A673 (cell line): ENCODE measurements around the gene ANAPC16. TPM values are rescaled to one million over a fixed set of nuclear protein-coding genes. Genes with fewer than 3 reads are reported as not detected.
A peak's percentile ranks its signal among the peaks of the same experiment; 100 is the strongest.
"Not testable (repeated sequence)": the region's sequence is repeated elsewhere in the genome, so short reads cannot be mapped to it uniquely, and the experiment has no call there.

Experiments
- BruUV-seq: library from RNA; stranded (reverse); fragments of 400-500 nt; replicated peaks from 2 replicates; lab custom pipeline; 2021; lab: Mats Ljungman, UMichigan
- CTCF ChIA-PET: fragments of 300-600 bp; sonication (Branson Sonifier 250); formaldehyde crosslinking; loops from one replicate; lab custom pipeline; 2022; ENCODE audit warnings: antibody characterized with exemption; lab: Charles Lee
- POLR2A ChIA-PET: fragments of 300-600 bp; sonication (Branson Sonifier 250); formaldehyde crosslinking; loops from one replicate; lab custom pipeline; 2022; ENCODE audit warnings: antibody characterized with exemption; ENCODE audit not compliant: low non-redundant PET; lab: Charles Lee
- DNase-seq: peaks from one replicate; pipeline ENCODE4 v3.0.0-alpha.2; 2015; ENCODE audit warnings: low spot score
- H3K27ac ChIP-seq: fragments of 200-600 bp; sonication (generic); 2 replicates; pipeline ENCODE4 v1.5.1; 2016; ENCODE audit warnings: mixed run types, low read depth, mild to moderate bottlenecking, mixed read lengths, antibody characterized with exemption, low read length; ENCODE audit not compliant: poor library complexity, severe bottlenecking
- H3K27me3 ChIP-seq: fragments of 200-600 bp; sonication (generic); replicated peaks from 2 replicates; pipeline ENCODE4 v1.6.1; 2017; ENCODE audit warnings: mixed run types, low read depth, mild to moderate bottlenecking, mixed read lengths, antibody characterized with exemption, low read length; ENCODE audit not compliant: insufficient read depth, poor library complexity
- H3K36me3 ChIP-seq: fragments of 200-600 bp; sonication (generic); 2 replicates; pipeline ENCODE4 v1.6.1; 2016; ENCODE audit warnings: mixed run types, mild to moderate bottlenecking, mixed read lengths, antibody characterized with exemption, low read length; ENCODE audit not compliant: insufficient read depth, poor library complexity, severe bottlenecking
- H3K4me1 ChIP-seq: fragments of 200-600 bp; sonication (generic); 2 replicates; pipeline ENCODE4 v1.6.1; 2017; ENCODE audit warnings: mixed run types, mild to moderate bottlenecking, mixed read lengths, antibody characterized with exemption, low read length; ENCODE audit not compliant: insufficient read depth, poor library complexity, severe bottlenecking
- H3K4me3 ChIP-seq: fragments of 200-600 bp; sonication (generic); 2 replicates; pipeline ENCODE4 v1.5.1; 2016; ENCODE audit warnings: low read depth, mixed run types, mild to moderate bottlenecking, mixed read lengths, low read length; ENCODE audit not compliant: poor library complexity, severe bottlenecking
- H3K9me3 ChIP-seq: fragments of 200-600 bp; sonication (generic); 2 replicates; pipeline ENCODE4 v1.6.1; 2016; ENCODE audit warnings: mixed run types, low read depth, mild to moderate bottlenecking, mixed read lengths, antibody characterized with exemption, low read length; ENCODE audit not compliant: poor library complexity, severe bottlenecking
- EZH2 ChIP-seq: fragments of 200-600 bp; sonication (generic); IDR thresholded peaks from 2 replicates; pipeline ENCODE4 v1.6.1; 2017; ENCODE audit warnings: borderline replicate concordance, low read depth, mild to moderate bottlenecking, mixed read lengths, antibody characterized with exemption, low read length; ENCODE audit not compliant: poor library complexity, severe bottlenecking
- intact Hi-C: fragments of 100-400 bp; cut with micrococcal nuclease; formaldehyde crosslinking; loops from one replicate; pipeline ENCODE4 v1.10.0; 2022; ENCODE audit not compliant: unreplicated experiment
- total RNA-seq: library from RNA; stranded (reverse); gene quantifications from 2 replicates; pipeline ENCODE4 v1.2.3, GENCODE V29; 2021
- TF ChIP-seq, protein P1 (sequence below): fragments of 300-800, 200-600 bp; sonication (generic); conservative IDR thresholded peaks from 2 replicates; pipeline ENCODE4 v1.5.1; 2017; ENCODE audit warnings: low read depth, mild to moderate bottlenecking, antibody characterized with exemption, low read length, moderate library complexity, mixed read lengths

The ANAPC16 gene
- total RNA-seq, 1 experiment from 2014 or later: 57.6 TPM

DNA sequence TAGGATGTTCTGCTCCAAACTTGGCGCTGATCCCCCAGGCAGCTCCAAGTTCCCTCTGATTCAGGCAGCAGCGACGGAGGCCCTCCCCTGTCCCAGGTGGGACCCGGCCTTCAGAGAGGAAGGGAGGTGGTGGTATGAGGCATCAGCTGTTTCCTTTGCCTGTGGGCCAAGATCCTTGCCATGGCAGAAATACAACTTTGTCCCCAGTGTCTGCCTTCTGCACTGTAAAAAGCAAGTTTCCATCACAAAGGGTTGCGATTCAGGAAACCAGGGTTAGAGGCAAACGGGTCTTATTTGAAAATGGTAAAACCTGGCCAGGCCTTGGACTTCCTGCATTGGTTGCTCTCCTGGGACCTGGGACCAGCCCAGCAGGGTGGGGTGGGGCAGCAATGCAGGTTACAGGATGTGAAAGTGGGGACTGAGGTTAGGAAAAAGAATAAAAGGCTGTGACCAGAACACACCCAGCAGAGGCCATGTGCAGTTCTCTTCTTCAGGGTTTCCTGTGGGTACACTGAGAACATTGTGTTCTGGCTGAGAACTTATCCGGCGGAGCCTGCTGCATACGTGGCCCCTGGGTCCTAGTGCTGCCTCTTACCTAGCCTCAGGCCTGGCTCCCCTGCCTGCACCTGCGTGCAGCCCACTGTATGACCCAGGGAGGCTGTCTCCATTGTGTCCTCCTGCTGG lies 32.8 kb downstream of the ANAPC16 start:
- no TSS peak for BruUV-seq
- Histone ChIP-seq H3K4me3 (no peak overlapping the region), H3K27me3 (no peaks in the 10 kb centered on the region), H3K9me3 (no peaks in the 10 kb centered on the region), H3K4me1 (peaks cover 21% of the 10 kb centered on the region), H3K27ac (peak overlapping the region; percentile 4), H3K36me3 (no peaks in the 10 kb centered on the region)
- DNase-seq: no peak
- intact Hi-C loops: no loop called here
- ChIA-PET CTCF (interaction anchor here (0.6 kb wide), 1 partner anchor 58 kb away, joined by 5 read pairs; no protein-coding TSS in a partner anchor), POLR2A (interaction anchor here (0.5 kb wide), 1 partner anchor 73 kb away, joined by 5 read pairs; no protein-coding TSS in a partner anchor)
- TF ChIP-seq, protein P1, sequence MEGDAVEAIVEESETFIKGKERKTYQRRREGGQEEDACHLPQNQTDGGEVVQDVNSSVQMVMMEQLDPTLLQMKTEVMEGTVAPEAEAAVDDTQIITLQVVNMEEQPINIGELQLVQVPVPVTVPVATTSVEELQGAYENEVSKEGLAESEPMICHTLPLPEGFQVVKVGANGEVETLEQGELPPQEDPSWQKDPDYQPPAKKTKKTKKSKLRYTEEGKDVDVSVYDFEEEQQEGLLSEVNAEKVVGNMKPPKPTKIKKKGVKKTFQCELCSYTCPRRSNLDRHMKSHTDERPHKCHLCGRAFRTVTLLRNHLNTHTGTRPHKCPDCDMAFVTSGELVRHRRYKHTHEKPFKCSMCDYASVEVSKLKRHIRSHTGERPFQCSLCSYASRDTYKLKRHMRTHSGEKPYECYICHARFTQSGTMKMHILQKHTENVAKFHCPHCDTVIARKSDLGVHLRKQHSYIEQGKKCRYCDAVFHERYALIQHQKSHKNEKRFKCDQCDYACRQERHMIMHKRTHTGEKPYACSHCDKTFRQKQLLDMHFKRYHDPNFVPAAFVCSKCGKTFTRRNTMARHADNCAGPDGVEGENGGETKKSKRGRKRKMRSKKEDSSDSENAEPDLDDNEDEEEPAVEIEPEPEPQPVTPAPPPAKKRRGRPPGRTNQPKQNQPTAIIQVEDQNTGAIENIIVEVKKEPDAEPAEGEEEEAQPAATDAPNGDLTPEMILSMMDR: no peak
- TF ChIP-seq EZH2: no peak

DNA sequence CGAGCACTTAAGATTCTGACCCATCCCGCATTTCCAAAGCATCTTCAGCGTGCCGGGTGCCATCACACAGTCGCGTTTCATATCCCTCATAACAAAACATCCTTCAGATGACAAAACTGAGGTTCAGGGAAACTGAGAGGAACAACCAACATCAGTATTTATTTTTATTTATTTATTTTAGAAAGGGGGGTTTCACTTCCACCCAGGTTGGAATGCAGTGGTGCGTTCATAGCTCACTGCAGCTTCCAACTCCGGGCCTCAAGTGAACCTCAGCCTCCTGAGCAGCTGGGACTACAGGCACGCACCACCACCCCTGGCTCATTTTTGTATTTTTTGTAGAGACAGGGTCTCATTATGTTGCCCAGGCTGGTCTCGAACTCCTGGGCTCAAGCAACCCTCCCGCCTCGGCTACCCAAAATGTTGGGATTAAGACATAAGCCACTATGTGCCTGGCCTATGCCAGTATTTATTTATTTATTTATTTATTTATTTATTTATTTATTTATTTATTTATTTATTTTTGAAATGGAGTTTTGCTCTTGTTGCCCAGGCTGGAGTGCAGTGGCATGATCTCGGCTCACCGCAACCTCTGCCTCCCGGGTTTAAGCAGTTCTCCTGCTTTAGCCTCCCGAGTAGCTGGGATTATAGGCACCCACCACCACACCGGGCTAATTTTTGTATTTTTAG lies 33.5 kb downstream of the ANAPC16 start:
- H3K27me3 ChIP-seq, H3K4me3 ChIP-seq, POLR2A ChIA-PET, BruUV-seq, H3K36me3 ChIP-seq, intact Hi-C loops, CTCF ChIA-PET, DNase-seq, H3K27ac ChIP-seq, H3K9me3 ChIP-seq: not testable (repeated sequence)
- peaks cover 17% of the 10 kb centered on the region for H3K4me1 ChIP-seq

DNA sequence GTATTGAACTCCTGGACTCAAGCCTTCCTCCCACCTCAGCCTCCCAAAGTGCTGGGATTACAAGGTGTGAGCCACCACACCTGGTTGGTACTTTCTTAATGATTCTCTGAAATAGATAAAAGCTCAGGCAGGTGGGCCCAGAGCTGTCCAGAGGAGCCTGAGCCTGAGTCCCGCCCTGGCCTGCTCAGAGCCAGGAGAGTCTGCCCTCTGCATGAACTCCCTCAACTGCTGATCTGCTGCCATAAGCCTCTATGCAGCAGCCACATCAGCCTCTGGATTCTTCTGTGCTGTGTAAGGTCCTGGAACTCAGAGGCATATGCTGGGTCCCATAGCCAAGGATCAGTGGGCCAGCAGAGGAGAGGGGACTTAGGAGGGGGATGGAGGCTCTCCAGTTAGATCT lies 34.9 kb downstream of the ANAPC16 start:
- no TSS peak for BruUV-seq
- Histone ChIP-seq H3K4me1 (peaks cover 23% of the 10 kb centered on the region), H3K9me3 (no peaks in the 10 kb centered on the region), H3K27ac (no peak overlapping the region), H3K36me3 (no peaks in the 10 kb centered on the region), H3K4me3 (no peak overlapping the region), H3K27me3 (no peaks in the 10 kb centered on the region)
- intact Hi-C loops: no loop called here
- CTCF ChIA-PET: interaction anchor here (0.7 kb wide), 1 partner anchor 273 kb away, joined by 3 read pairs; no protein-coding TSS in a partner anchor
- POLR2A ChIA-PET: no interaction called here
- TF ChIP-seq, protein P1: no peak
- TF ChIP-seq EZH2: no peak
- DNase-seq: no peak
